HG02884 (cell line): ENCODE measurements around the gene ZNF862.
A peak's percentile ranks its signal among the peaks of the same experiment; 100 is the strongest.

Experiments used
- ATAC-seq: cut with Tn5 transposase; IDR thresholded peaks from one replicate; pipeline ENCODE4 v1.9.1; 2021; ENCODE audit warnings: mild to moderate bottlenecking, moderate library complexity; ENCODE audit not compliant: unreplicated experiment

Gene ZNF862

DNA sequence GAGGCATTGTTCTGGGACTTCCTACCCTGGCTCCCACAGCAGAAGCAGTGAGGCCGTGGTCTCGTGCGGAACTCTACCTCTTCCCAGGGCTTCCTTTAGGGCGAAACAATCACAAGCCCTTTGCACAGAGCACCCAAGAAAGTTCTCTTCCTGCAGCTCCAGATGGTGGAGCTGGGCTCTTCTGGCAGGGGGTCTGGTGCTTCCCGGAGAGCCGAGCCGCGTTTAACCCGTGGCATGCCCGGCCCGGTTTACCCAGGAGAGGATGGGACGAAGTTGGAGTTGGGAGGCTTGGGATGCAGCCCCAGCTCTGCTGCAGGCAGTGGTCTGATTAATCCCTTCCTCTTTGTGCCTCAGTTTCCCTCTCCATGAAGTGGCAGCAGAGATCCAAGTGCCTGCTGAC, 26.6 kb downstream of the ZNF862 start:
- no peak for ATAC-seq

DNA sequence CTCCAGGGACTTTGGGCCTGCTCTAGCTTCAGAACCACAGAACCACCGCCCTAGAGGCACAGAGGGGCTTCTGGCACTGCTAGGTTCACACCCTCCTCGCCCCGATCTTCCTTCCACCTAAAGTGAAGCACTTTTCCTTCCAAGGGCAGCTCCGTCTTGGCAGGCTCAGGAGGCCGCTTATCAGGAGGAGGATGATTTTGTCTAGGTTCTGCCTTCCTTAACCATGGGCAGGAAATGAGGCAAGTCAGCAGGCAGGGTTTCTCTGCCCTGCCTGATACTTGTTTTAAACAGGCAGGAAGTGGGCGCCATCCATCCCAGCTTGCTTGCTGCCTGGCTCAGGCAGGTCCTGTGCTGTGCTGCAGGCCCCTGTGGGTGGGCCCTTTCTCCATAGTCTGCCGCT, 27.3 kb downstream of the ZNF862 start:
- ATAC-seq = no peak

DNA sequence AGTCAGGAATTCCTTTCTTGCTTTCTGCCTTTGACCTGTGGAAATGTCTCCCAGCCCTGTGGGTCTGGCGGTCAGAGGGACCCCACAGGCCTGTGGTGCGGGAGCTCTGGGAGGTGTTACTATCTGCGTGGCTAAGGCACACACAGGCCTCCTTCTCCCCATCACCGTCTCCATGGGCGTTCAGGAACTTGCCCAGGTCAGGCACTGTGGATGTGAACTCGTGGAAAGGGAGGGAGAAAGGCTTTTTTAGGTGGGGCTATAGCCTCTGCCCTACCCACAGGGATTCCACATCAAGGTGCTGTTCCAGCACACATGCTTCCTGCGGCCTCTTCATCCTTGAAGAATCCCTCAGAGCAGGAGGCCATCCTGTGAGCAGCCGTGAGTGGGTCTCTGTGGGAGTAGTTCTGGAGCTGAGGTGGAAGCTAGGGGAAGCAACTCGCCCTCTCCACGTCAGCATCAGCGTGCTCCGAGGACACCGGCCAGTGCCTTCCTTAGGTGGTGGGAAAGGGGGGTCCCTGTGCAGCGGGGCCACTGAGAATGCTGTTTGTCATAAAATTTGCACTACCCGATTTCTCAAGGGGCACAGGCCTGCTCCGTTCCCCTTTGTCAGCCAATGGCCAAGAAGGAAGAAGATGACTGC, 28.1 kb downstream of the ZNF862 start:
- no peak for ATAC-seq

DNA sequence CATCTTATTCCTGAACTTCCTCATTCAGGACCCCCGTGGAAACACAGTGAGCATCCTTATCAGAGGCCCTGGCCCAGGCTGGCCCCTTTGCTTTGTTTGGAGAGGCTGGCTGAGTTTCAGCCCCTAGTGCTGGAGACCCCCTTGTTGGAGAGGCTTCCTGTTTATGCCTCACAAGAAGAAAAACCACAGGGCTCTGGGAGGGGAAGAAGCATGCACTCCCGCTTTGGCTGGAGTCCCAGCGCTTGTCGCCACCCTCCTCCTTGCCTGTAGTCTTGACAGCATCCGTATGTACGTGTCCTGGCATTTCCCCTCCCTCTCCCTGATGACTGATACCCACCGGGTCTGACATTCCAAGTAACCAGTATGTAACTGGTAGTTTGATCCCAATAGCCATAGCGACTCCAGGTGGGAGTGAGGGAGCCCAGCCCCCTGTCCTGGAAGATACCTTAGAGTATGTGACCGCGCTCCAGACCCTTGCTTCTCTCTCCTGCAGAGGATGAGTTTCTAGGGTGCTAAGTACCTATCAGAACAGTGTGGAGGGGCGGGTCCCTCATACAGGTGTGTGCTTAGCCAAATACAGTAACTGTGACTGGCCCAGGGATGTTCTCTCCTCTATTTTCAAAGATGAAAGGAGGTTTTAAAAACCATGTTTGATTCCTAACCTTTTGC, 28.7 kb downstream of the ZNF862 start:
- ATAC-seq = no peak

DNA sequence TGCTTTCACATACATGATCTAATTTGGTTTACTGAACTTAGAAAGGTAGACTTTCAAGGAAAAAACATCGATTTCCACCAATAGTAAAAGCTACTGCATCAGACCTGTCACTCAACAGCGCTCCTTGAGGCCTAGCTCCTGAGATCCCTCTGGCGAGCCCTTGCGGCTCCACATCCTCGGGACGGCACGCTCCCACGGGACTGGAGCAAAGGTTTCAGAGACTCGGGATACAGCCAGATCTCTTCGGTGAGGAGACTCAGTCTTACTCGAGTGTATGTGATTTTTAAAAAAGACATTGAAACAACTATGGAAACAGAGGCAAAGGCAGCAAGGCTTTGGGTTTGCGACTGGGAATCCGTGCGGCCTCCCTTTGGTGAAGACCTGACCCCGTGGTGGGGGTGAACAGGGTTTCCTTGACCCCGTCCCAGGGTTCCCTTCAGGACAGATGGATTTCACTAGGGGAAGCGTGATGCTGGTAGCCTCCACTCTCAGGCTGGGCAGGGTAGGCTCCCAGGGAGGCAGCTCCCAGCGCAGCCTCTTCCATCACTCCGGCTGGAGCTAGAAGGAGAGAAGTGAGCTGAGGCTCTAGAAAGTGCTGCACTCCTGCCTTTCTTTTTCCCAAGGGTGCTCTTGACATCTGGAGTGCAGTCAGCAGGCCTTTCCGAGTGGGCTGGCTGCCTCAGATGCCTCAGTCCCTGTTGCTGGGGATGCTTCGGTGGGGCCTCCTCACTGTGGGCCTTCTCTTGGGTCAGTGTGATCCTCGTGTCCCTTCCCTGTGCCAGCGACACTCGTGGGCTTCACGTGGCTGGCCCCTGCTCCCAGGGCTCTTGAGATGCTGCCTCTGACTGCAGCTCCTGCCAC, 29.8 kb downstream of the ZNF862 start:
- no peak for ATAC-seq

DNA sequence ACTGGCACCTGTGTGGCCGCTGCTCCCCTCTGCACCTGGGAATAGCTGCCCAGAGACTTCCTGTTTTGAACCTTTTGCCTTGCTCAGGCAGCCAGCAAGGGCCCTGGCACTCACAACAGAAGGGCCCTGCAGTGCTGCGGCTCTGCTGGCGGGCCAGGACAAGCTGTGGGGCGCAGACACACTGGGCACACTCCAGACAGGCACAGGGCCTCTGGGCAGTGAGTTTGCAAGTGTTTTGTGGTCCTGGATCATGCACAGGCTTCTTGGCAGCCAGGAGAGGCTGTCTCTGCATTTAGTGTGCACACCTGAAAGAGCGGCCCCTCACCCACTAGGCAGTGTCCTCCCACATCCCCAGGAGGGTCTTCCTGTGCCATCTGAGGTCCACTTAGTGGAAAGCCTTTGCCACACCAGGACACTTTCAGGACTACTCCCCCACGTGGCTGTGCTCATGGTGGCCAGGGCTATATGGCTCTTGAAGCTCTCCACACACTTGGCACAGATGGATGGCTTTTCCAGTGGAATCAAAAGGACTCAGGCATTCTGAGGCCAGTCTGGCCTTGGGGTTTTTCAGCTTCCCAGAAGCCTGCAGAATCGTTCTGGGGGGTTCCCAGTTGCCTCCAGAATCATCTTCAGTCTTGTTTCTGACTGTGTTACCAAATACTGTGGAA, 30.6 kb downstream of the ZNF862 start:
- no peak for ATAC-seq

DNA sequence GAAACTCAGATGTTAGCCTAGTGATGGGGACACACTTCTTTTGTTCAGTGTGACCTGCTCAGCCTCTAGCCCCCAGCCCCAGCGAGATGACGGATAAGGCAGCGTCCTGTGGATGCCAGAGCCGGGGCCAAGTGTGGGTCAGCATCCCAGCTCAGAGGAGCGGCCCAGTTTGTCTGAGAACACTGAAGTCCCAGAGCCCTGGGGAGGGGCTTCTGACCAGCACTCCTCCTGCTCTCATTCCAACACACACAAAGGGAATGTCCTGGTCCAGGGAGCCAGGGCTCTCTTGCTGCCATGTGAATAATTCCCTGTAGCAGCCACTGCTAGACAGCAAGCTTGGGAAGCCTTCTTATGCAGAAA, 31.1 kb downstream of the ZNF862 start:
- no peak for ATAC-seq

DNA sequence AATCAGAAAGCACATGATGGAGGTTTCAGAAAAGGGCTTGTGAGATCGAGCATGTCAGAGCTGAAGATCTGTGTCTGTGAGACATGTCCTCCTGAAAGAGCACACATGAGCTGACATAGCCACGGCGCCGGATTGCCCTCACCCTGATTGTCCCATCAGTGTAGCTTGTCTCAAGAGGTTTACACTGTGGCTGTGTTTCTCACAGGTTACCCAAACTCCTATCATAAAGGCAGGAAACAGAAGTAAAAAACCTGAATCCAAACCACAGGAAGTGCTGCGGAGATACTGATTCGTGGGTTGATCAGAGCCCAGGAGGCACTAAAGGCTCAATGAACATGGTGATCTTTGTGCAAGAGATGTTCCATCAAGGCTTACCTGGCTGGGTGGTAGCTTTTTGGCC, 31.7 kb downstream of the ZNF862 start:
- ATAC-seq = no peak

DNA sequence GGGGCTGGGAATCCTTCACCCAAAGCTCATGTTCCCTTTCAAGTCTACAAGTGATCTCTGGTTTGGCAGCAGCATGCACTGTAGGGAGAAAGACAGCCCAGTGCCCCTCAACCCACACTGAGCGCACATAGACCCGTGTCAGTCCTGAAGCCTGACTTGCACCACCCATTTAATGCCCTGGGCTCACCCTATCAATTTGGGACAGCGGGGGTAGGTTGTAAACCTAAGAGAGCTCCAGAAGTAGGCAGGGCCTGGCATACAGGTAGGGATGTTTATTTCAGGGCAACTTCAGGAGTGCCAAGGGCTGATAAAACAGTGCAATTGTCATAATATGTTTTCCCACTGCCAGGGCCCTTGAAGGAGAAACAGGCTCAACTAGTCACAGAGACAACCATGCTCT, 32.1 kb downstream of the ZNF862 start:
- no peak for ATAC-seq

DNA sequence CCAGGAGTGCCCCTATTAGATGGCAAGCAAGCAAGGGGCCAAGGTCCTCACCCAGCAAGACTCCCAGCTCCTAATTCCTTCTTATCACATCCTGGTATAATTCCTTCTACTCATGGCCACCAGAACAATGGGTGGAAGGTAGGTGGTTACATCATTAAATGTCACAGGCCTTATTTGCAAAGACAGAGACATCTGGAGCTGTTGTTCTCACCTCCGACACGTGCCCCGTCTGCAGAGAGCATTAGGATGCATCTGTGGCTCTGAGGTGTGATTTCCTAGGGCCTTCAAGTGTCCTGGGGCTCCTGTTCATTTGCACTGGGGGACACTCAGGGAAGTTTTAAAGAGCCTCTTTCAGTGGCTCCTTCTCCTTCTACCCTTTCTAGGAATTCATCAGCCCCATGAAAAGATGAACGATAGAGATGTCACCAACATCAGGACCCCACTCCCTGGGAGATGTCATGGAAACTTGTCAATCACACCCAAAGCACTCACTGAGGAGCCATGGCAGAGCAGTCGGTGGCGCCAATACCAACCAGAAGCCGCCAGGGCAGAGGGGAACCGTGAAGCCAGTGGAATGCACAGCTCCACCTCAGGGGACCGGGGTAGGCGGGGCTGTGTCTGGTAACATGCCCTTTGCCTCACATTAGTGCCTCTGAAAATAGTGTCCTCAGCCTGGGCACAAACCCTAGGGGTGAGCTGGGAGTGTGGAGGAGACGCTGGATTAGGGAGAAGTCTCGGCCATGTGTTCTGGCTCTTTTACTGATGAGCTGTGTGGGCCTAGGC, 32.7 kb downstream of the ZNF862 start:
- ATAC-seq = no peak

DNA sequence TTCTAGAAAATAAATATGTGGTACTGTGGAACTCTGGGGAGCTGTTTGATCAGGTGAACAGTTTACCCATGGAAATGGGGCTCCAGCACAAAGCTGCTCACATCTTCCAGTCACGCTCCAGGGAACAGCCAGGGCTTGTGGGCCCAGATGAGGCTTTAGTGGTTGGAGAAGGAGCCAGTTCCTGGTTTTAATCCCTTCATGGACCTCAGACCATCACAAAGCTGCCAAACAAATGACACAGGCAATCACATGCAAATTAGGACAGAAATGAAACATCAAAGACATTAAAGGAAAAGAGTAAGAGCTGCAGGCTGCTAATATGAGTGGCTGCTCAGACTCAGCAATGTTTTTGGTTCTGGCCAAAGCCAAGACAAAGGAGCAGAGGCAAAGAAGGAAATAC, 33.4 kb downstream of the ZNF862 start:
- ATAC-seq = no peak

DNA sequence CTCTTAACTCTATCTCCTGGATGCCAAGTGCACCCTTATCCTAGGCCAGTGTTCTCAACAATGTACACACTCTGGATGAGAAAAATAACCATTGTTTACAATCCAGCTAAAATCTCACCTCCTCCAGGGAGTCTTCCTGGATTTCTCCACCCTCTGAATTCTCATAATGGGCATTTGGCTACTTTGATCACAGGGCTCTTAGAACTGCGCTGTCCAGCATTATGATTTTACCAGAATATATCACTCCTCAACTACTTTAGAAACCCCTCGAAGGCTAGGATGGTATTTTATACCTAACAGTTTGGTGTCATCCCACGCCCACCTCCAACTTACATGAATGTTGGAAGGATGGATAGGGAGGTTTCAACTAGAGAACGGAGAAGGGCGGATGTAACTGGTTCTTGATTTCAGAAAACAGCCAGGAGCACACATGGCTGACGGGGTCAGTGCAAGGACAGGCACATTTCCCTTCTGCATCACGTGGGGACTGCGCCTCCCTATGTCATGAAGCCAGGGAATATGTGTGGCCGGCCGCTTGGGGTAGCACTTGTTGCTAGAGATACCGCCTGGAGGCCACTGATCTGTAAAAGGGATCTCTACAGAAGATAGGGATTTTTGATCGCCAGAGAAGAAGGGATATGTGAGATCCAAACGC, 34.4 kb downstream of the ZNF862 start:
- ATAC-seq = no peak

DNA sequence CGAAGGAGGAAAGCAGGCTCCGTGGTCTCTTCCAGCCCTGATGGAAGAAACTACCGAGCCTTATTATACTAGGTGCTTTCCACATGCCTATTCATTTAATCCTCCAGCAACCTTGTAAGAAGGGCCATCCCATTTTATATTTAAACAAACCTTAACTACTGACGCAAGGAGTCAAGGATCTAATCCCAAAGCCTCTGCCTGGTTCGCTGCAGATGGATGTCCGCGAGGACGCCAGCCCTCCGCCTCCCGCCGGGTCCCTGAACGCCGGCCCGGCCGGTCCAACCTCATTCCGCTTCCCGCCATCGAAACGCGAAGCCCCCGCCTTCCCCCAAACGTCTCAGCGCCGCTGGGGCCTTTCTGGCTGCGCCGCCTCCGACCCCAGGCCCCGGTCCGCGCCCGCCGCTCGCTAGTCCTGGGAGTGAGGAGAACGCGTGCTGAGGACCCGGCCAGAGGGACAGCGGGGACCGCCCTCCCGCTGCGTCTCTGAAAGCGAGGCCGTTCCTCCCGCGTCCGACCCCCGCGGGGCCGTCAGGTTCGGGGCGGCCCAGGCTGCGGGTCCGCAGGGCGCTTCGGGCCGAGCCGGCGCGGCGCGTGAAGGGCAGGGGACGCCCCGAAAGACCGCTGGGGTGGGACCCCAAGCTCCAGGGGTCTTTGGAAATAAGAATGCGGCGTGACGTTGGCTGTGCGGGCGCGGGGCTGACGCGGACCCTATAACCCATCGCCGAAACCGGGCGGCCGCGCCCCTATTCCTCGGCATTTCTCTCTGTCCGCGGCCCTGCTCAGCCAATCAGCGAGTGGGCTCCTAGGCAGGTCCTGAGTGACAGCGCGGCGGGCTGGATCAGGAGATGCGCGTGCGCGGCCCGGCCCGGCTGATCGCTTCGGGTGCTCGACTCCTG, 35.1 kb downstream of the ZNF862 start, which contains the start of gene ATP6V0E2:
Gene ATP6V0E2 (plus strand): TSS at position 896 of the 896 bp plus-strand sequence. CDS start 97 bp downstream, outside the sequence.
- peak; percentile 91 for ATAC-seq

DNA sequence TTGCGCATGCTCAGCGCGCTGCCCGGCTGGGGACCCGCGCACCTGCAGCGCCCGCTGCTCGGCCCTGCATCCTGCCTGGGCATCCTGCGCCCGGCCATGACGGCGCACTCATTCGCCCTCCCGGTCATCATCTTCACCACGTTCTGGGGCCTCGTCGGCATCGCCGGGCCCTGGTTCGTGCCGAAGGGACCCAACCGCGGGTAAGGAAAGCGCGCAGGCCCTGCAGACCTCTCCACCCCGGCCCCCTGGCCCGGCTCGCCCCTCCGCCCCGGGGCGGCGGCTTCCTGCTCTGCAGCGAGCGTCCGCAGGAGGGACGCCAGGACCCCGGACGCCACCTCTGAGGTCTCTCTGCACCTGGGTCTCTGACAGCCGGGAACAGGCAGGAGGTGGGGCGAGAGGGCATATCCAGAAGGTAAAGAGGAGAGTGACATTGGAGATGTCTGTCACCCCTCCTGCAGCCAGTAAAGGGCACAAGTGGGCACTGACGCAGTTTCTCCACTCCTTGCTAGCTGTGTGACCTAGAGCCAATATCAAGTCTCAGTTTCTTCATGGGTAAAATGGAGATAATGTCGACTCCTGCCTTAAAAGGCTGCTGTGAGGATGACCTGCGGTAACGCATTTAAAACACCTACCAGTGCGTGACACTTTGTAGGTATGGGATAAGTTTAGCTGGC, 35.9 kb downstream of the ZNF862 start:
- no peak for ATAC-seq

DNA sequence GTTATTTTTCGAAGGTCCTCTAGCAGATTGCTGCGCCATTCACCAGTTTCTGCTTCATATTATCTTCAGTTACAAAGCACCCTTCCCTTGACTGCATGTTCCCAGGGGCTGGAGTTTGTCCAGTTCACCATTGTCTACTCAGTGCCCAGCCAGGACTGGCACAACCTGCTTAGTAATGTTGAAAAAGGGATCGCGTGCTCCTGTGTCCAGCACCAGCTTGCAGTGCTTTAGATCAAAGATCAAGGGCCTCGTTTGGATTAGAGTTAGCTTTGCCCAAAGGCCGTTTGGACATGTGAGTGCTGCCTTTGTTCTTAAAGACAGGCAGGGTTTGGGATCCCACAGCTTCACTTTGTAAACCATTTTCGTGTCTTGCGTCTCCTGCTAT, 36.5 kb downstream of the ZNF862 start:
- ATAC-seq = no peak

DNA sequence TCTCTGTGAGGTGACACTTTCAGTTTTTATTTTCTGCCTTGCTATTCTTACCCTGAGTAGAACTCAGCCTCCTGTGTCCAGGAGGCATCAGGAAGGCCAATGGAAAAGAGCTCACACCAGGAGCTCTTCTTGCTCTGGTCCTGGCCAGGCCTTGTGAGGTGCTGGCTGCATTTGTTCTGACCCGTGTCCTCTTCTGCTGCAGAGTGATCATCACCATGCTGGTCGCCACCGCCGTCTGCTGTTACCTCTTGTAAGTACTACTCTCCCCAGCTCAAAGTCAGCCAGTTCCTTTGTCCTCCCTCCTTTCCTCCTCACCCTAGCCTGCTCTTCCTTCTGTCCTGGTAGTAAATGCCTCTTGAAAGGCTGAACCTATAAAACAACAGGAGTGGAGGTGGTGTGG, 37.2 kb downstream of the ZNF862 start:
- no peak for ATAC-seq

DNA sequence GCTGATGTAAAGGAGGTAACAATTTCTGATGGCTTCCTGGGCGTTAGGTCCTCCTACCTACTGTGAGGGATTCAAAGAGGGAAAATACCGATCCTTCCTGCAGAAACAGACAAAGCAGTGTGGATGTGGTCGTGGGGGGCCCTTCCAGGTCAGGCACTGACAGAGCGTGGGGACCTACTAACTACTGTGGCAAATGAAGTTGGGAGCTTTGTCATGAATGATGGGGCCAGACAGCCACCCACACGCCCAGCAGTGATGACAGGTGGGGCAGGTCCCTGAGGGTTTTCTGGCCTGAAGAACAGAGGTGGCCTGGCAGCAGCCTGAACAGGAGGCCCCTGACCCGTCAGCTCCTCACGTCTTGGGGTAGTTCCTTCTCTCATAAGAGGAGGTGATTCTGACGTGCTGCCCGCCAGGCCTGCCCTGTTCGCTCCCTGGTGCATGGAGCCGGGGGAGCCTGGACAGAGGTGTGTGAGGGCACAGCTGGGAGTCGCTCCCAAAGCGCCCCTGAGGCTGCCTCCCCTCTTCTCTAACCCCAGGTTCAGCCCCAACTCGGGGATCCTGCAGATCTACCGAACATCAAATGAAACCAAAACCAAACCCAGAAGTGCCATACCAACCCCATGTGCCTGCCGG, 39.8 kb downstream of the ZNF862 start:
- no peak for ATAC-seq

DNA sequence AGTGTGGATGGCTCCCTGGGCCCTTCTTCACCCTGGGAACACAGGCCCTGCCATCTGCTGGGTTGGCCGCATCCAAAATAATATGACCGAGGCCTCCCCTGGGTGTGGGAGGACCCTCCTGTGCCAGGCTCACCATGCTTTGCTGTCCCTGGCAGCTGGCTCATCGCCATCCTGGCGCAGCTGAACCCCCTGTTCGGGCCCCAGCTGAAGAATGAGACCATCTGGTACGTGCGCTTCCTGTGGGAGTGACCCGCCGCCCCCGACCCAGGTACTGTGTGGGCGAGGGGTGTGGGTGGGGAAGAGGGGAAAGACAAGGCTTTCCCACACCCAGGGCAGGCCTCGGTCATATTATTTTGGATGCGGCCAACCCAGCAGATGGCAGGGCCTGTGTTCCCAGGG, 40.3 kb downstream of the ZNF862 start:
- ATAC-seq = no peak
